SJCRH30 (cell line): ENCODE measurements around the gene PIGBOS1. TPM values are rescaled to one million over a fixed set of nuclear protein-coding genes. Genes with fewer than 3 reads are reported as not detected.
"Not testable (repeated sequence)": the region's sequence is repeated elsewhere in the genome, so short reads cannot be mapped to it uniquely, and the experiment has no call there.

Experiments
- DNase-seq, 2 experiments: peaks; one replicate each; pipeline ENCODE4 v3.0.0-alpha.2; 2015 to 2020
- H3K27ac ChIP-seq: fragments of 250-450 bp; sonication (Bioruptor Pico); 2 replicates; pipeline ENCODE4 v1.5.1; 2020; ENCODE audit warnings: mild to moderate bottlenecking, moderate library complexity
- H3K27me3 ChIP-seq: fragments of 250-450 bp; sonication (Bioruptor Pico); 2 replicates; pipeline ENCODE4 v1.5.1; 2020; ENCODE audit warnings: mild to moderate bottlenecking, moderate library complexity
- H3K36me3 ChIP-seq: fragments of 250-450 bp; sonication (Bioruptor Pico); 2 replicates; pipeline ENCODE4 v1.5.1; 2020; ENCODE audit warnings: mild to moderate bottlenecking, moderate library complexity
- H3K4me1 ChIP-seq: fragments of 250-450 bp; sonication (Bioruptor Pico); 2 replicates; pipeline ENCODE4 v1.5.1; 2020; ENCODE audit warnings: mild to moderate bottlenecking, moderate library complexity
- H3K4me3 ChIP-seq: fragments of 250-450 bp; sonication (Bioruptor Pico); 2 replicates; pipeline ENCODE4 v1.5.1; 2020; ENCODE audit warnings: mild to moderate bottlenecking, moderate library complexity
- H3K9me3 ChIP-seq: fragments of 250-450 bp; sonication (Bioruptor Pico); replicated peaks from 2 replicates; pipeline ENCODE4 v1.5.1; 2020; ENCODE audit warnings: mild to moderate bottlenecking, moderate library complexity
- total RNA-seq: library from RNA; depleted of rRNA; stranded (reverse); fragments of >200 nt; shearing (Covaris generic); gene quantifications from 2 replicates; pipeline ENCODE4 v1.2.3, GENCODE V29; 2014

PIGBOS1 gene
- total RNA-seq, 1 experiment from 2014 or later, result 11.3 TPM

DNA sequence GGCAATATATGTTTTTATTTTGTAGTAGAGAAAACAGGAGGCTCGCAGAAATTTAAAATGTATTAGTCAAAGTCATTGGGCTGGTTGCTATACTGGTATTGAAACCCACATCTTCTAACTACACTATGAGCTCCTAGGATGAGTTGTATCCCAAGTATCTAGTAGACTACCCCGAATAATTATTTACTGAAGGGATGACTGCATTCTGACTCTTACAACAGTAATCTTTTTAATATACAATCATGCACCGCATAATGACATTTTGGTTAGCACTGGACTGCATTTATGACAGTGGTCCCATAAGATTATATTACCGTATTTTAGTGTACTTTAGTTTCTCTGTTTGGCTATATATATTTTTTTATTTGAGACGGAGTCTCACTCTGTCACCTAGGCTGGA is 15.4 kb upstream of the PIGBOS1 start:
- no peaks in the 10 kb centered on the region for H3K36me3 ChIP-seq
- no peak for DNase-seq
- H3K4me3 ChIP-seq, result no peak overlapping the region
- H3K27ac ChIP-seq, result no peak overlapping the region
- no peaks in the 10 kb centered on the region for H3K4me1 ChIP-seq
- H3K9me3 ChIP-seq, result no peaks in the 10 kb centered on the region
- no peaks in the 10 kb centered on the region for H3K27me3 ChIP-seq

DNA sequence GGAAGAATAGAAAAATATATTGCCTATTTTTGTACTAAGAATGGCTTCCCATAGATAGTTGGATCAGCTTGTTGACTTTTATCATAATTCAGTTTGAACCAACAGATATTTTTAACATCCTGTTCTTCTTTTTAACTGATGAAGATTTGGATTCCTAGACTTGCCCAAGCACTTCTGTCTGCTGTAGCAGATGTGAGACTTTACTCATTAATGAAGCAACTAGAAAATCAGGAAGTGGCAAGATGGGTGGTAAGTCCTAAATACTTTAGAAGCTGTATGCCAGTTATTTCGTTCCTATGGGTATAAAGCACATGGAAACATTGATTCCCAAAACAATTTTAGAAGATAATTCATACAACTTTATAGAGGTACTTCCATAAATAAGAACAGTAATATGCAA is 8.5 kb upstream of the PIGBOS1 start:
- no peak for DNase-seq

DNA sequence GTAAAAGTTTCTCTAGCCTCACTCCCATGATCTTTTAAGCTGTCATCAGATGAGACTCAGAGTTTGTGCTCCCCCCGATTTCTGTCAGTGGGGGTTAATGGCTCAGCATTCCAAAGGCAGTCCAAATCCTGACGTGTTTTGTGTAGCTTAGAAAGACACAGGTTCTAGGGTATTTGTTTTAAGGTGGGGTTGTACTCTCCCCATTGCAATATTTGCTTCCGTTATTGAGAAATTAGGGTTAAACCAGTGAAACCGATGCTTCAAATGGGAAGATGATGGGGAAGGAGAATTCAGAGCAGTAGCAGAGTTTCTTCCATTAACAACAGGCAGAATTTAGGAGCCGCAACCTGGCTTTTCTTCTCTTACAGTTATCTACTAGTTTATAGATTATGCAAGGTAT is 3.5 kb upstream of the PIGBOS1 start:
- no peak for DNase-seq
- no peaks in the 10 kb centered on the region for H3K9me3 ChIP-seq
- H3K27me3 ChIP-seq, result no peaks in the 10 kb centered on the region

More for the DNA sequence above, 8.5 kb upstream of the PIGBOS1 start:
- Histone ChIP-seq H3K36me3 (no peaks in the 10 kb centered on the region), H3K27ac (no peak overlapping the region), H3K4me3 (no peak overlapping the region), H3K27me3 (no peaks in the 10 kb centered on the region), H3K4me1 (no peaks in the 10 kb centered on the region), H3K9me3 (no peaks in the 10 kb centered on the region)

DNA sequence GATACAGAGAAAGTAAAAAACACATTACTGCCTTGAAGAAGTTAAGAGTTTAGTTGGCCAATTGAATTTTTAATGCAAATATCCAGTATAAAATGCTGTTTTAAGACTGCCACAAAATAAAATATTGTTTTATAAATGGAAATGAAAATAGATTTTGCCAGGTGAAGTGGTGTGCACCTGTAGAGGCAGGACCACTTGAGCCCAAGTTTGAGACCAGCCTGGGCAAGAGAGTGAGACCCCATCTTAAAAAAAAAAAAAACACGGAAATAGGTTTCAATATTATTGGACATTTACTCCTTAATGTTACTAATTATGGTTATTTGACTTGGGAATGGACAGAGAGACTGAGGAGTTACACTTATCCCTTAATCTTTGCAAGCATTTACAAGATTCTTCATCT is 2.0 kb upstream of the PIGBOS1 start:
- no peak for DNase-seq
- Histone ChIP-seq H3K36me3 (no peaks in the 10 kb centered on the region), H3K27ac (no peak overlapping the region), H3K9me3 (no peaks in the 10 kb centered on the region), H3K27me3 (no peaks in the 10 kb centered on the region), H3K4me3 (no peak overlapping the region), H3K4me1 (no peaks in the 10 kb centered on the region)

More for the DNA sequence above, 3.5 kb upstream of the PIGBOS1 start:
- Histone ChIP-seq H3K27ac (no peak overlapping the region), H3K4me3 (no peak overlapping the region), H3K36me3 (no peaks in the 10 kb centered on the region), H3K4me1 (no peaks in the 10 kb centered on the region)

DNA sequence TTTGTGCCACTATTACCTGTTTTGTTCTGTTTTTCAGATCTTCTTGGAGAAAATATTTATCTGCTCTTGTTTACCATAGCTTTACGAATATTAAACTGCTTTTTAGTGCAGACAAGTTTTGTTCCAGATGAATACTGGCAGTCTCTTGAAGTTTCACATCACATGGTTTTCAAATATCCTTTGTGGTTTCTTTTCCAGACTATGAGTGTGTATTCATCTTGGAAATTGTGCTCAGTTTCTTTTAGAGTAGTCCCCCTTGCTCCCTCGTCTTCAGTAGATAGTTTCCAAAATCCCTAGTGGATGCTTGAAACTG is 1.3 kb upstream of the PIGBOS1 start:
- Histone ChIP-seq H3K9me3 (no peaks in the 10 kb centered on the region), H3K36me3 (no peaks in the 10 kb centered on the region), H3K27me3 (no peaks in the 10 kb centered on the region), H3K4me1 (no peaks in the 10 kb centered on the region), H3K4me3 (no peak overlapping the region), H3K27ac (no peak overlapping the region)
- DNase-seq, result no peak

DNA sequence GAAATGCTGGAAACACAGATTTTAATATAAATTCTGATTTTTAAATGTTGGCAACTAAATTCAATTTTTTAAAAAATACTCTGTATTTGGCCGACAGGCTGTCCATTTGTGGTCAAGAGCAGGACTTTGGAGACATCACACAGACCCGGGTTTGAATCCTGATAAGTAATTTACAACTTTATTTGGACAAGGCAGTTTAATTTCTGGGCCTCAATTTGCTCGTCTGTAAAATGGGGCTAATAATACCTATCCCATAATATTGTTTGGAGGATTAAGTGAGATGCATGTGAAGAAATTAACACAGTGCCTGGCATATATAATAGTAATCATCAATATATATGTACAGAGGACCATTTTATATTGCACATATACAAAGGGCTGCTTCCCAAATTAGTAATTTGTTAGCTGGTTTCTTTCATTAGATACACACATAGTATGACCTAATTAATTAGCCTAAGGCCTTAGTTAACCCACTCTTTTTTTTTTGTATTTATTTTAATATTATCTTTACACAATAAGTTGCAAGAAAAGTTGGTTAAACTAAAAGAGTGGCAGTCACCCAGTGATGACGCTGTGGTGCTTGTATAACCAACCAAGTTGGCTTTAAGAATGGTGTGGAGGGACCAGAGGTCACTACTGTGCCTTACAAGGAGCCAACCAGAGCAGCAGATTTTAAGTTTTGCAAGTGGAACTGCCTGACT is 764 bp upstream of the PIGBOS1 start:
- Histone ChIP-seq H3K27ac (peak overlapping the region; percentile 76), H3K4me1 (no peaks in the 10 kb centered on the region), H3K4me3 (peak overlapping the region; percentile 82), H3K36me3 (no peaks in the 10 kb centered on the region), H3K27me3 (no peaks in the 10 kb centered on the region), H3K9me3 (no peaks in the 10 kb centered on the region)
- DNase-seq, result peak in 1 of 2 experiments; percentile 8

DNA sequence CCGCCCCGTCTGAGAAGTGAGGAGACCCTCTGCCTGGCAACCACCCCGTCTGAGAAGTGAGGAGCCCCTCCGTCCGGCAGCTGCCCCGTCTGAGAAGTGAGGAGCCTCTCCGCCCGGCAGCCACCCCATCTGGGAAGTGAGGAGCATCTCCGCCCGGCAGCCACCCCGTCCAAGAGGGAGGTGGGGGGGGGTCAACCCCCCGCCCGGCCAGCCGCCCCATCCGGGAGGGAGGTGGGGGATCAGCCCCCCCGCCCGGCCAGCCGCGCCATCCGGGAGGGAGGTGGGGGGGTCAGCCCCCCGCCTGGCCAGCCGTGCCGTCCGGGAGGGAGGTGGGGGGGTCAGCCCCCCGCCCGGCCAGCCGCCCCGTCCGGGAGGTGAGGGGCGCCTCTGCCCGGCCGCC is 16.1 kb downstream of the PIGBOS1 start:
- not testable (repeated sequence) for H3K4me1 ChIP-seq, H3K4me3 ChIP-seq, H3K27ac ChIP-seq, H3K36me3 ChIP-seq, DNase-seq, H3K9me3 ChIP-seq, H3K27me3 ChIP-seq

DNA sequence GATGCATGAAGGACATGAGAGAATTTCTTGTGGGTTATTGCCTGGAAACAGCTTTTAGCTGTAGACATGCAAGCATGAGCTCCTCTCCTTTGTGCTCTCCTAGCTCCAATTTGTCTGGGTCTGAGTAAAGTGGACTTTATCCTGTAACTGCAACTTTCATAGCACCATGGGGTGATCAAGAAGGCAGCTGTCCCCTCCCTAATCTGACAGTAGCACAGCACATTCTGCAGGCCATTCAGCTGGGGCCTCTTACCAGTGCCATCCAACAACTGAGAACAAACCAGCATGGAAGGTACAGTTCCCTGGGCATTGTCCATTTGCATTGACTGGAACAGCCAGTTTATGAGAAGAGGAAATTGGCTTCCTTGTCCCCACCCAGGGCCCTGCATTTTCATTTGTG is 21.6 kb downstream of the PIGBOS1 start:
- H3K27me3 ChIP-seq, result no peaks in the 10 kb centered on the region
- H3K4me1 ChIP-seq, result no peaks in the 10 kb centered on the region
- H3K27ac ChIP-seq, result no peak overlapping the region
- H3K36me3 ChIP-seq, result no peaks in the 10 kb centered on the region
- H3K9me3 ChIP-seq, result no peaks in the 10 kb centered on the region
- no peak for DNase-seq
- H3K4me3 ChIP-seq, result no peak overlapping the region

DNA sequence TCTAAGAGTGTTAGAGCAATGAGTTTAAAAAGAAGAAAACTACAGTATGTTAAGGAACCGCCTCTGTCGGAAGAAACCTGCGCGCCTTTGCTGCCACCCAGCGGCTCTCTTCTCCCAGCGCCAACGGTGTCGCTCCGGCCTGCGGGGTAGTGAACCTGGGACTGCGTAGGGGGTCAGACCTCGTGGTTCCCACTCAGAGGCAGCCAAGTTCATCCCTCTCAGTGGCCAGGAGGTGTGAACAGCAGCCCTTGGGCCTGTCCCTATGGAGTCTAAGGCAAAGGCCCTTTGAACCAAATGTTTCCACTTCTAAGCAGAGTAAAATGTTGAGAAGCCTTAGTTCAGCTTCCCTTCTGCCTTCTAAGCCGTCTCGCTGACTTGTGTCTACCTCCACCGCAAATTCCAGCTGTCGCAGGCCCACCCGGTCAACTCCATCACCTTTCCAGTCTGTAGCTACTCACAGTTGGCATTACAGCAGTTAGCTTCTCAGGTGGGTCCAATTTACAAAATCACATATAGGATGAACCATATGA is 28.3 kb downstream of the PIGBOS1 start:
- H3K27ac ChIP-seq, result peak overlapping the region; percentile 70
- H3K4me3 ChIP-seq, result peak overlapping the region; percentile 80
- no peaks in the 10 kb centered on the region for H3K36me3 ChIP-seq
- DNase-seq, result peak; percentile 78 to 89
- no peaks in the 10 kb centered on the region for H3K9me3 ChIP-seq
- H3K4me1 ChIP-seq, result peaks cover 4% of the 10 kb centered on the region
- no peaks in the 10 kb centered on the region for H3K27me3 ChIP-seq

DNA sequence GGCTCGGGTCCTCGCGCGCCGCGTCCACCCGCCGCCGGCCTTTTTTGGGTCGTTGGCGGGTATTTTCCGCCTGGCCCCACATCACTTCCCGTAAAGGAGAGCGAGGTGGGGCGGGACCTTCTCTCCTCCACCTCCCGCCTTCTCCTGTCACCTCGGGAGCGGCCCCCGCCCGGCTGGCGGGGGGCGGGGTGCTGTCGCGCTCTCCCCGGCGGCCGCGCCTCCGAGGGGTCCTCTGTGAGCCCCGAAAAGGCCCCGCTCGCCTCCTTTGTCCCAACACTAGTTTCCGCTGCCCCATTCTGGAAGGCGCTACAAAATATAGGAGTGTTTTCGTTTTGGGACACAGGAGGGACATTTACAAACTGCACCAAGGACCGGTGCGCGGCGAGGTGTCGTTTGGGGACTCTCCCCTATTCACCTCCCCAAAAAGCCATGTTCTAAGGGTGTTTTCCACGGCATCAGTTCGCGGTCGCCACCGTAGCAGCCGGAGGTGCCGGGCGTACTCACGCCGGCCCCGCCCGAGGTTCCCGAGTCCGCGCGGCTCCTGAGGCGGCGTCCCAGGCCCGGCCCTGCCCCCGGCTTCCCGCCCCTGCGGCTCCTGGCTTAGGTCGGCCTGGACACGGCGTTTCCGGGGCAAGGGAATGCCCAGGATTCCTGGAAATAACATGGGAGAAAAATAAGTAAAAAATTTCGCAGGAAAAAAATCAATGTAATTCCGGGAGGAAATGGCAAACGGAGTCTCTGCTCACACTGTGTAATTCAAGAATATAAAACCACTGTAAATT is 29.0 kb downstream of the PIGBOS1 start, which contains the start of gene RAB27A:
Gene RAB27A (minus strand): TSS at position 68 of the 782 bp plus-strand sequence. CDS start 54,879 bp downstream, outside the sequence.
- Histone ChIP-seq H3K27me3 (no peaks in the 10 kb centered on the region), H3K36me3 (no peaks in the 10 kb centered on the region), H3K4me3 (peak within 1 kb of the TSS; percentile 80), H3K9me3 (no peaks in the 10 kb centered on the region), H3K27ac (peak within 1 kb of the TSS; percentile 70), H3K4me1 (peaks cover 4% of the 10 kb centered on the region)
- DNase-seq, result peak; percentile 80 to 84

DNA sequence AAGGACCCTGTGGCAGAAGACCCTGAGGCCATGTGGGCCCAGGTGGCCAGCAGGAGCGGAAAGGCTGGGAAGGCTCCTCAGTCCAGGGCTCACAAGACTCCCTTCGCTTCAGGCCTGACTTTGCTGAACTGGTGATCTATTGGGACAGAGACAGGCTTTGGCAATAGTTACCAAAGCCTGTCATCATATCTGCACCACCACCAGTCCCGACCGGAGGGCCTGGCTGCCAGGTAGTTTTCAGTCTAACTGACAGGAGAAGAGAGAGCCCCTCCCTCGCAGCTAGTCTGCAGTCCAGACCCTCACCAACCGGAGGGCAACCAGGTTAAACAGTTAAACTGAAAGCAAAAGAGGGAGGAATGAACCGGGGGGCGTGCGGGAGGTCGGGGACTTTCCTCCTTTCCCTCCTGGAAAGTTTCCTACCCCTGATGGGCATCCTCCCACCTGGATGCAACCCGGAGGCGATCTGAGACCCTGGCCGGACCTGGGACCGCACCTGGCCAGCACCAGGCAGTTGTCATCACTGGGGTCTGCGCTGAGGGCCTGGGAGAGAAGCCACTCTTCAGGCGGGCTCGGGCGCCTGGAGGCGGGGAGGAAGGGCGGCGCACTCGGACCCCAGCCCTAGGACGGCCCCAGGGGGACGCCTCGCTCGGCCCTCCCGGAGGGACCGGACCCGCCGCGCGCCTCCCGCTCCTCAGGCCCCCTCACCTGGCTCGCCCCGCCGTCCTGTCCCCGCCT is 29.7 kb downstream of the PIGBOS1 start:
- Histone ChIP-seq H3K36me3 (no peaks in the 10 kb centered on the region), H3K27me3 (no peaks in the 10 kb centered on the region), H3K4me3 (peak overlapping the region; percentile 80), H3K9me3 (no peaks in the 10 kb centered on the region), H3K27ac (peak overlapping the region; percentile 70), H3K4me1 (peaks cover 4% of the 10 kb centered on the region)
- DNase-seq, result peak; percentile 52 to 75

DNA sequence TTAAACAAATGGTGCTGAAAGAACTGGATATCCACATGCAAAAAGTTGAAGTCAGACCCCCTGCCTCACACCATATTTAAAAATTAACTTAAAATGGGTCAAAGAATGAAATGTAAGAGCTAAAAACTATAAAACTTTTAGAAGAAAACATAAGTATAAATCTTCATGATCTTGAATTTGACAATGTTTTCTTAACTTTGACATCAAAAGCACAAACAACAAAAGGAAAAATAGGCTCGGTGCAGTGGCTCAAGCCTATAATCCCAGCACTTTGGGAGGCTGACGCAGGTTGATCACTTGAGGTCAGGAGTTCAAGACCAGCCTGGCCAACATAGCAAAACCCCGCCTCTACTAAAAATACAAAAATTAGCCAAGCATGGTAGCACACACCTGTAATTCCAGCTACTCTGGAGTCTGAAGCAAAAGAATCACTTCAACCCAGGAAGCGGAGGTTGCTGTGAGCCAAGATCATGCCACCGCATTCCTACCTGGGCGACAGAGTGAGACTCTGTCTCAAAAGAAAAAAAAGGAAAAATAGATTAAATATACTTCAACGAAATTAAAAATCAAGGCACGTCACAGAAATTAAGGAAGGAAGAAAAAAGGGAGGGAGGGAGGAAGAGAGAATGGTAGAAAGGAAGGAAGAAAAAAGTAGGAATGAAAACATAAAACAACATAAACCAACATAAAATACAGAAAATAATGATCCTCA is 30.8 kb downstream of the PIGBOS1 start:
- H3K27me3 ChIP-seq, result no peaks in the 10 kb centered on the region
- no peak for DNase-seq
- H3K4me3 ChIP-seq, result peak overlapping the region; percentile 80
- H3K36me3 ChIP-seq, result no peaks in the 10 kb centered on the region
- H3K27ac ChIP-seq, result no peak overlapping the region
- H3K4me1 ChIP-seq, result peaks cover 4% of the 10 kb centered on the region
- no peaks in the 10 kb centered on the region for H3K9me3 ChIP-seq

DNA sequence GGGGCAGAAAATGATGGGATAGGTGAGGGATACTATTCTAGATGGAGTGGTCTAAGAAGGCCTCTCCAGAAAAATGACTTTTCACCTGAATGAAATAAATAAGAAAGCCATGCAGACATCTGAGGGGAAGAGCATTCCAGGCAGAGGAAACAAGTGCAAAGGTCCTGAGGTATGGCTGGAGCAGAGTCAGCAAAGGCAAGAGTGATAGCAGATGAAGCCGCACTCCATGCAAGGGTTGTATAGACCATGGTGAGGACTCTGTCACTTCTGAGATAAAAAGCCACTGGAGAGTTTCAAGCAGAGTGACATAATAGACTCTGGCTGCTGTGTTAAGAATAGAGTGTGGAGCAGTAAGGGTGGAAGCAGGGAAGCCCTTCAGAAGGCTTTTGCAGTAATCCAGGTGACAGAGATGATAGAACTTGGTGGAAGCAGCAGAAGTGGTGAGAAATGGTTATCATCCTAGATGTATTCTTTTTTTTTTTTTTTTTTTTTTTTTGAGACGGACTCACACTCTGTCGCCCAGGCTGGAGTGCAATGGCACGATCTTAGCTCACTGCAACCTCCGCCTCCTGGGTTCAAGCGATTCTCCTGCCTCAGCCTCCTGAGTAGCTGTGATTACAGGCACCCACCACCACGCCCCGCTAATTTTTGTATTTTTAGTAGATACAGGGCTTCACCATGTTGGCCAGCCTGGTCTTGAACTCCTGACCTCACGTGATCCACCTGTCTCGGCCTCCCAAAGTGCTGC is 32.3 kb downstream of the PIGBOS1 start:
- H3K4me1 ChIP-seq, result peaks cover 16% of the 10 kb centered on the region

DNA sequence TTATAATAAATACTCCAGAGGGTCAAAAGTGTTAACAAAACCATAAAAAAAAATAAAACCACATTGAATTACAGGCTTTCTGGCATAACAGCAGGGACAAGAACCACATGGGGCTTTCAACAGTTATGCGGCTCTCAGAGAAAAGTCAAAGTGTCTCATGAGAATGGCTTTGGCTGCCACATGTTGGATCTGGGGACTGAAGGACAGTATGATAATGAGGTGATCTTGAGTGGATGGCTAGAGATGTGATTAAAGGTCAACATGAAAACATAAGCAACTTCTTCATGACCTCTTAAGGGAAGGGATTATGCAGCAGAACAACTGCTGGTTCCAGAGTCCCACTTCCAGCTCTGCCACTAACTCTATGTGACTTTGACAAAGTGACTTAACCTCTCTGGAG is 34.5 kb downstream of the PIGBOS1 start:
- Histone ChIP-seq H3K9me3 (no peaks in the 10 kb centered on the region), H3K4me1 (peaks cover 20% of the 10 kb centered on the region), H3K27ac (no peak overlapping the region), H3K36me3 (no peaks in the 10 kb centered on the region), H3K27me3 (no peaks in the 10 kb centered on the region), H3K4me3 (no peak overlapping the region)
- DNase-seq, result no peak

More for the DNA sequence above, 32.3 kb downstream of the PIGBOS1 start:
- not testable (repeated sequence) for H3K36me3 ChIP-seq, H3K9me3 ChIP-seq, DNase-seq, H3K4me3 ChIP-seq, H3K27me3 ChIP-seq, H3K27ac ChIP-seq
